Endothelial cell of umbilical vein (primary cell): ENCODE data around the gene MCTP1. TPM values are rescaled to one million over a fixed set of nuclear protein-coding genes. Genes with fewer than 3 reads are reported as not detected.

Source experiments
- BruUV-seq: library from RNA; stranded (reverse); fragments of 400-500 nt; replicated peaks from 2 replicates; lab custom pipeline; 2021; lab: Mats Ljungman, UMichigan
- CTCF ChIA-PET: fragments of 300-600, 350-600 bp; sonication (Branson Sonifier 250); formaldehyde crosslinking; loops from one replicate; lab custom pipeline; 2021; ENCODE audit warnings: antibody characterized with exemption, inconsistent platforms; lab: Charles Lee
- POLR2A ChIA-PET: fragments of 300-600, 350-600 bp; sonication (Branson Sonifier 250); formaldehyde crosslinking; loops from one replicate; lab custom pipeline; 2021; ENCODE audit warnings: antibody characterized with exemption, inconsistent platforms; lab: Charles Lee
- DNase-seq: peaks from one replicate; pipeline ENCODE4 v3.0.0-alpha.2; 2011; ENCODE audit warnings: low read depth, low spot score
- FAIRE-seq: peaks from 2 replicates; lab custom pipeline; 2011; peaks lifted over from hg19 to GRCh38; lab: Jason Lieb, UNC
- H2AFZ ChIP-seq: 2 replicates; pipeline ENCODE4 v1.6.0; 2012; ENCODE audit warnings: low read depth, low read length, control low read depth, inconsistent platforms
- H3K27ac ChIP-seq: 2 replicates; pipeline ENCODE4 v1.5.1; 2011; ENCODE audit warnings: low read depth, mild to moderate bottlenecking, control low read depth, low read length, moderate library complexity; ENCODE audit not compliant: insufficient read depth
- H3K27me3 ChIP-seq, 2 experiments: 2 replicates each; pipeline versions ENCODE4 v1.6.0 to v1.6.1; 2011; ENCODE audit warnings: low read length in 2 of 2, mixed read lengths in 1 of 2; ENCODE audit not compliant: control insufficient read depth in 2 of 2, insufficient read depth in 2 of 2
- H3K36me3 ChIP-seq, 2 experiments: 2 replicates in 1 of 2; 3 replicates in 1 of 2; pipeline ENCODE4 v1.5.1; 2011; ENCODE audit warnings: low read length in 2 of 2, mild to moderate bottlenecking in 1 of 2, moderate library complexity in 1 of 2; ENCODE audit not compliant: control insufficient read depth in 2 of 2, insufficient read depth in 2 of 2; ENCODE audit errors: extremely low read depth in 1 of 2
- H3K4me1 ChIP-seq: 3 replicates; pipeline ENCODE4 v1.5.1; 2011; ENCODE audit warnings: mild to moderate bottlenecking, low read length; ENCODE audit not compliant: control insufficient read depth, insufficient read depth; ENCODE audit errors: extremely low read depth
- H3K4me2 ChIP-seq: 2 replicates; pipeline ENCODE4 v1.6.1; 2011; ENCODE audit warnings: low read length, control low read depth, mixed read lengths; ENCODE audit not compliant: insufficient read depth
- H3K4me3 ChIP-seq, 3 experiments: fragments of 200-600 bp in 1 of 3; sonication (generic), shearing (Covaris generic) in 1 of 3; replicated peaks in 1 of 3; 2 replicates each; pipeline ENCODE4 v1.5.1; 2011 to 2016; ENCODE audit warnings: control low read depth in 3 of 3, low read length in 3 of 3, mild to moderate bottlenecking in 2 of 3, inconsistent platforms in 1 of 3, low read depth in 1 of 3, moderate library complexity in 1 of 3; ENCODE audit not compliant: insufficient read depth in 1 of 3
- H3K79me2 ChIP-seq: 2 replicates; pipeline ENCODE4 v1.6.0; 2012; ENCODE audit warnings: low read length, inconsistent platforms; ENCODE audit not compliant: control insufficient read depth, insufficient read depth
- H3K9ac ChIP-seq: replicated peaks from 2 replicates; pipeline ENCODE3; 2011; ENCODE audit warnings: low read length, control low read depth; ENCODE audit not compliant: insufficient read depth; ENCODE audit errors: extremely low read depth
- H3K9me1 ChIP-seq: replicated peaks from 3 replicates; pipeline ENCODE4 v1.6.0; 2011; ENCODE audit warnings: mild to moderate bottlenecking, low read length; ENCODE audit not compliant: control insufficient read depth, insufficient read depth; ENCODE audit errors: extremely low read depth
- H3K9me3 ChIP-seq: replicated peaks from 2 replicates; pipeline ENCODE4 v1.5.1; 2012; ENCODE audit warnings: low read length, inconsistent platforms; ENCODE audit not compliant: control insufficient read depth, insufficient read depth
- H4K20me1 ChIP-seq: replicated peaks from 2 replicates; pipeline ENCODE3; 2011; ENCODE audit warnings: mild to moderate bottlenecking, low read length; ENCODE audit not compliant: control insufficient read depth, insufficient read depth; ENCODE audit errors: extremely low read depth
- EZH2 ChIP-seq: IDR thresholded peaks from 2 replicates; pipeline ENCODE4 v1.6.1; 2012; ENCODE audit warnings: borderline replicate concordance, low read depth, mild to moderate bottlenecking, moderate library complexity, low read length, inconsistent platforms; ENCODE audit not compliant: severe bottlenecking
- FOS ChIP-seq: IDR thresholded peaks from 2 replicates; pipeline ENCODE4 v1.6.1; 2011; ENCODE audit warnings: mild to moderate bottlenecking, low read length, moderate library complexity, borderline replicate concordance; ENCODE audit not compliant: insufficient read depth
- GATA2 ChIP-seq: IDR thresholded peaks from 2 replicates; pipeline ENCODE4 v1.7.0; 2011; ENCODE audit warnings: low read depth, mild to moderate bottlenecking, moderate library complexity, mixed read lengths, low read length; ENCODE audit not compliant: insufficient read length, insufficient read depth
- JUN ChIP-seq: IDR thresholded peaks from 2 replicates; pipeline ENCODE4 v1.6.1; 2011; ENCODE audit warnings: borderline replicate concordance, low read depth; ENCODE audit not compliant: insufficient read length, insufficient read depth
- MAX ChIP-seq: IDR thresholded peaks from 2 replicates; pipeline ENCODE4 v1.6.1; 2011; ENCODE audit not compliant: insufficient read depth, insufficient read length
- MYC ChIP-seq: IDR thresholded peaks from one replicate; pipeline ENCODE4 v1.6.1; 2011; ENCODE audit warnings: mild to moderate bottlenecking, low read depth, low read length
- POLR2A ChIP-seq: IDR thresholded peaks from 2 replicates; pipeline ENCODE4 v1.6.1; 2012; ENCODE audit warnings: low read depth, mild to moderate bottlenecking, control low read depth, low read length
- POLR2AphosphoS5 ChIP-seq: IDR thresholded peaks from 2 replicates; pipeline ENCODE4 v1.6.1; 2012; ENCODE audit warnings: low read depth, mild to moderate bottlenecking, control low read depth, low read length, moderate library complexity; ENCODE audit not compliant: insufficient read depth
- dilution Hi-C: fragments of 300-500 bp; cut with MboI; formaldehyde crosslinking; loops from one replicate; pipeline ENCODE4 v1.15.0; 2019; ENCODE audit warnings: low sequenced_read_pairs; ENCODE audit not compliant: extremely low pct_ligation_motif_present
- intact Hi-C: fragments of 100-400 bp; cut with micrococcal nuclease; formaldehyde crosslinking; loops from one replicate; pipeline ENCODE4 v1.10.0; 2022
- polyA plus RNA-seq, 4 experiments: library from polyadenylated mRNA; depleted of rRNA in 3 of 4; stranded (reverse) in 3 of 4; unstranded in 1 of 4; fragments of >200 nt; gene quantifications; 2 replicates each; pipeline versions ENCODE4 v1.2.1 to v1.2.3, GENCODE V29; 2011 to 2012; ENCODE audit warnings: missing spikeins in 1 of 4
- total RNA-seq: library from RNA; stranded (reverse); gene quantifications from 2 replicates; pipeline ENCODE4 v1.2.3, GENCODE V29; 2021
- TF ChIP-seq, protein P1 (sequence below), 2 donors: IDR thresholded peaks; 1 replicate in 1 of 2; 2 replicates in 1 of 2; pipeline ENCODE4 v1.5.1; 2011; ENCODE audit warnings: low read length in 2 of 2, mild to moderate bottlenecking in 2 of 2, moderate library complexity in 2 of 2, control low read depth in 1 of 2, inconsistent platforms in 1 of 2, low read depth in 1 of 2; ENCODE audit not compliant: insufficient read depth in 1 of 2; ENCODE audit errors: extremely low read depth in 1 of 2

Gene MCTP1
- total and polyA plus RNA-seq, 2 donors (not counting 3 experiments of a cell fraction or from before 2014, with no cell fraction given) = 79.3 to 203 TPM

DNA sequence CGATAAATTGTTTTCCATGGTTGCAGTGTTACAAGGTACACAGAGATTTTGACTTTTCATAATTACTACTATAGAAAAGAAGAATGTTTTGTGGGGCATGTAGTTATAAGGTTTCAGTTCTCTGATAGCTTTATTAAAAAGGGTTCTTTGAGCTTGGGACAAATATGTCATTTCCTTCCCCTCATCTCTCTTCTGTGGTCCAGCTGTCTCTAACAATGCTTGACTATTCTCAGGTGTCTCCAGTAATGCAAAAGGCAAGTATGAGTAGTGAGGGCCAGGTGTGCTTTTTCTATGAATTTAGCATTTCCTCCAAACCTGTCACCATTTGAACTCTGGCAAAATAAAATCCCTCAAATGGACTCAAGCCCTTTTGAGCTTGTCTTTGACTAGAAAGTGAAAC is 582.2 kb downstream of the MCTP1 start:
- H3K27ac ChIP-seq = no peak overlapping the region
- no peak overlapping the region for H3K4me2 ChIP-seq
- no TSS peak for BruUV-seq
- H3K9ac ChIP-seq = no peak overlapping the region
- no peak for TF ChIP-seq FOS
- no peak for TF ChIP-seq POLR2A
- TF ChIP-seq MAX = no peak
- no peak for TF ChIP-seq GATA2
- TF ChIP-seq, protein P1, sequence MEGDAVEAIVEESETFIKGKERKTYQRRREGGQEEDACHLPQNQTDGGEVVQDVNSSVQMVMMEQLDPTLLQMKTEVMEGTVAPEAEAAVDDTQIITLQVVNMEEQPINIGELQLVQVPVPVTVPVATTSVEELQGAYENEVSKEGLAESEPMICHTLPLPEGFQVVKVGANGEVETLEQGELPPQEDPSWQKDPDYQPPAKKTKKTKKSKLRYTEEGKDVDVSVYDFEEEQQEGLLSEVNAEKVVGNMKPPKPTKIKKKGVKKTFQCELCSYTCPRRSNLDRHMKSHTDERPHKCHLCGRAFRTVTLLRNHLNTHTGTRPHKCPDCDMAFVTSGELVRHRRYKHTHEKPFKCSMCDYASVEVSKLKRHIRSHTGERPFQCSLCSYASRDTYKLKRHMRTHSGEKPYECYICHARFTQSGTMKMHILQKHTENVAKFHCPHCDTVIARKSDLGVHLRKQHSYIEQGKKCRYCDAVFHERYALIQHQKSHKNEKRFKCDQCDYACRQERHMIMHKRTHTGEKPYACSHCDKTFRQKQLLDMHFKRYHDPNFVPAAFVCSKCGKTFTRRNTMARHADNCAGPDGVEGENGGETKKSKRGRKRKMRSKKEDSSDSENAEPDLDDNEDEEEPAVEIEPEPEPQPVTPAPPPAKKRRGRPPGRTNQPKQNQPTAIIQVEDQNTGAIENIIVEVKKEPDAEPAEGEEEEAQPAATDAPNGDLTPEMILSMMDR (IDR thresholded peaks at IDR 0.05; ENCODE audit: extremely low read depth in 1 of 2, insufficient read depth in 1 of 2, low read depth in 1 of 2, low read length in 2 of 2) = no peak
- no peak for TF ChIP-seq JUN
- TF ChIP-seq POLR2AphosphoS5 = no peak
- TF ChIP-seq MYC = no peak
- TF ChIP-seq EZH2 = no peak
- FAIRE-seq = no peak
- ChIA-PET CTCF (no interaction called here), POLR2A (no interaction called here)
- no peaks in the 10 kb centered on the region for H4K20me1 ChIP-seq
- H3K4me1 ChIP-seq = no peaks in the 10 kb centered on the region
- peaks cover 0 to 4% of the 10 kb centered on the region in 2 experiments for H3K36me3 ChIP-seq
- H2AFZ ChIP-seq = no peak overlapping the region
- no peaks in the 10 kb centered on the region for H3K79me2 ChIP-seq
- no peak overlapping the region for H3K4me3 ChIP-seq
- no peaks in the 10 kb centered on the region for H3K27me3 ChIP-seq
- H3K9me3 ChIP-seq = no peaks in the 10 kb centered on the region
- intact Hi-C loops = no loop called here
- no peak for DNase-seq
- no peaks in the 10 kb centered on the region for H3K9me1 ChIP-seq
- dilution Hi-C loops = no loop called here
